ENCODE measurements around the gene SLC17A4.

The SLC17A4 gene

DNA sequence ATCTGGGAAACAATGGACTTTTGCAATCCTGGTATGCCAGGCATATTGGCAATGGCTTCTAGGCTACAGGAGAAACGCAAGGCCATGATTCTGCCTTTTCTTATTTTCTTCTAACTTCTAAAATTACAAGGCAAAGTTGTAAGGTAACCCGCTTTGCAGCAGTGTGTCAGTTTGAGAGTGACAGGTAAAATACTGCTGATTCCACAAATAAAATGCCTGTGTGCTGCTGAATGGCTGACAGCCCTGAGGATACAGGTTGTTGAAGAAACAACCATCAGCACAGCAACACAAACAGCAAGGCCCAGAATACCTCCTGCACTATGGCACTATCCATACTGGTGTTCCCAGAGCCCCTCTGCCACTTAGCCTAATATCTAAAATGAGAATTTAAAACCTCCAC is 40.2 kb downstream of the SLC17A4 start:
- DNase-seq (ENCODE audit: low read depth, low spot score), result no peak
- H3K27ac ChIP-seq, result no peak overlapping the region

GRCh38 chr6:25801436-25801835 is 46.9 kb downstream of the SLC17A4 start:
- no peak for DNase-seq (ENCODE audit: low read depth, low spot score)
- H3K27ac ChIP-seq, result no peak overlapping the region

GRCh38 chr6:25804804-25805203 is 50.3 kb downstream of the SLC17A4 start:
- H3K27ac ChIP-seq, result no peak overlapping the region
- DNase-seq (ENCODE audit: low read depth, low spot score), result no peak

DNA sequence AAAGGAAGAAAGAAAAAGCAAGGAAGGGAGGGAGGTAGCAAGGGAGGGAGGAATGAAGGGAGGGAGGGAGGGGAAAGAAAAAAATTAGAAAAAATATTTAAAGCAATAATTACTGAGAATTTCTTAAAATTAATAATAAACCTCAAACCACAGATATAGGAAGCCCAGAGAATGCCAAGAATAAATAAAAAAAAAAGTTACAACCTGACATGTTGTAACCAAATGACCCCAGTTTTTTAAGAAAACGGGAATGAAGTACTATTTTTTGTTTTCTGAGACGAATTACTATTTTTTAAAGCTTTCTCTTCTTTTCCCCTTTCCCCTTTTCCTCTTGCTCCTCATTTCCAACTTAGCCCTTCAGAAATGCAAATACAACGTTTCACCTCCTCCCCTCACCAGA is 60.7 kb downstream of the SLC17A4 start:
- DNase-seq (ENCODE audit: low read depth, low spot score), result no peak
- no peak overlapping the region for H3K27ac ChIP-seq

- no peak for DNase-seq (ENCODE audit: low read depth, low spot score)
- H3K27ac ChIP-seq, result no peak overlapping the region
These were observed 61.7 kb downstream of the SLC17A4 start for GRCh38 chr6:25816252-25816651.

DNA sequence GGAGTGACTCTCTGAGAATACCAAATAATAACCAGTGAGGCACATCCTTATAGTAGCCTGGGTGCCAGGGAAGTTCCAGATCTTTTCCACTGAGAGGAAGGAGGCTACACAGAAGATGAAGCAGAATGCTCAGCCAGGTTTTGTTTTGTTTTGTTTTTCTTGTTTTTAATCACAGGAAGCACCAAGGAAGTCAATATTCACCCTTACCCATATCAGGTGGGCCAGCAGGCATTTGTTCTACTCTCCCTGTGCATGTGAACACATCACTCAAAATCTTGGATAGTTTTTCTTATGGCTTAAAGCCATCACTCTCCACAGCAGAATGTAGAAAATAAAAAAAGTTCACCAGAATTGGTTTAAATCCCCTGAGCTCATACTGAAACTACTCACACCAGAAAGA is 66.8 kb downstream of the SLC17A4 start:
- H3K27ac ChIP-seq, result no peak overlapping the region

GRCh38 chr6:25829375-25829774 is 74.8 kb downstream of the SLC17A4 start:
- no peak for DNase-seq (ENCODE audit: low read depth, low spot score)
- H3K27ac ChIP-seq, result no peak overlapping the region

More for the DNA sequence above, 66.8 kb downstream of the SLC17A4 start:
- no peak for DNase-seq (ENCODE audit: low read depth, low spot score)

GRCh38 chr6:25830458-25830857 is 75.9 kb downstream of the SLC17A4 start:
- H3K27ac ChIP-seq, result no peak overlapping the region
- DNase-seq (ENCODE audit: low read depth, low spot score), result no peak

All from epithelial cell of prostate (primary cell).